ENCODE results near the gene MYLK2. TPM values are rescaled to one million over a fixed set of nuclear protein-coding genes. Genes with fewer than 3 reads are reported as not detected.

MYLK2 gene
- total RNA-seq, 1 donor from 2014 or later: 2.9 TPM

DNA sequence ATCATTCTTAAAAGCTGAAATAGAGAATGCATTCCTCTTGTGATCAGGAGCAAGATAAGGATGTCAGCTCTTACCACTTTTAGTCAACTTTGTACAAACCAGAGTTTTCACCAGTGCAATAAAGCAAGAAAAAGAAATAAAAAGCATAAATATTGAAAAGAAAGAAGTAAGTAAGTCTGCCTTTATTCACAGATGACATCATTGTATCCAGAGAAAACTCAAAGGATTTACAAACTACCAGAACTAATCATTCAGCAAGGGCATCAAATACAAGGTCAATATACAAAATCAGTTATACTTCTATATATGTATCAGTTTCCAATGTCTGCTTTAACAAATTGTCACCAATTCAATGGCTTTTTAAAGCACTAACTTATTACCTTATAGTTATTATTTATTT, 64.7 kb downstream of the MYLK2 start:
- Mint-ChIP-seq H3K4me1 (ENCODE audit: low read depth) (peaks cover 4% of the 10 kb centered on the region), H3K36me3 (ENCODE audit: low read depth) (peaks cover 2% of the 10 kb centered on the region), H3K27me3 (ENCODE audit: low read depth) (peaks cover 48% of the 10 kb centered on the region), H3K4me3 (ENCODE audit: unreplicated experiment) (no peak overlapping the region), H3K9me3 (ENCODE audit: low read depth) (no peaks in the 10 kb centered on the region), H3K27ac (ENCODE audit: unreplicated experiment) (no peak overlapping the region)
- TF ChIP-seq, protein P1, sequence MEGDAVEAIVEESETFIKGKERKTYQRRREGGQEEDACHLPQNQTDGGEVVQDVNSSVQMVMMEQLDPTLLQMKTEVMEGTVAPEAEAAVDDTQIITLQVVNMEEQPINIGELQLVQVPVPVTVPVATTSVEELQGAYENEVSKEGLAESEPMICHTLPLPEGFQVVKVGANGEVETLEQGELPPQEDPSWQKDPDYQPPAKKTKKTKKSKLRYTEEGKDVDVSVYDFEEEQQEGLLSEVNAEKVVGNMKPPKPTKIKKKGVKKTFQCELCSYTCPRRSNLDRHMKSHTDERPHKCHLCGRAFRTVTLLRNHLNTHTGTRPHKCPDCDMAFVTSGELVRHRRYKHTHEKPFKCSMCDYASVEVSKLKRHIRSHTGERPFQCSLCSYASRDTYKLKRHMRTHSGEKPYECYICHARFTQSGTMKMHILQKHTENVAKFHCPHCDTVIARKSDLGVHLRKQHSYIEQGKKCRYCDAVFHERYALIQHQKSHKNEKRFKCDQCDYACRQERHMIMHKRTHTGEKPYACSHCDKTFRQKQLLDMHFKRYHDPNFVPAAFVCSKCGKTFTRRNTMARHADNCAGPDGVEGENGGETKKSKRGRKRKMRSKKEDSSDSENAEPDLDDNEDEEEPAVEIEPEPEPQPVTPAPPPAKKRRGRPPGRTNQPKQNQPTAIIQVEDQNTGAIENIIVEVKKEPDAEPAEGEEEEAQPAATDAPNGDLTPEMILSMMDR (IDR thresholded peaks at IDR 0.05): no peak
- DNase-seq (ENCODE audit: low spot score): no peak

Other genes with a start within 250 kb of the MYLK2 start
- 7.7 to 73.7 TPM (median 9.0 TPM) in 3 replicates for gene ID1, start 214.1 kb upstream of the MYLK2 start, total RNA-seq
- gene COX4I2, start 181.4 kb upstream of the MYLK2 start, total RNA-seq: not detected in 3 replicates
- 55.9 to 96.1 TPM (median 90.7 TPM) in 3 replicates for gene BCL2L1, start 96.5 kb upstream of the MYLK2 start, total RNA-seq
- gene TPX2, start 80.1 kb upstream of the MYLK2 start, total RNA-seq: 20.2 to 51.0 TPM (median 49.6 TPM) in 3 replicates
- 54.1 to 192 TPM (median 185 TPM) in 3 replicates for gene FOXS1, start 26.2 kb downstream of the MYLK2 start, total RNA-seq
- gene DUSP15, start 51.2 kb downstream of the MYLK2 start, total RNA-seq: 3.6 to 11.6 TPM (median 11.5 TPM) in 3 replicates
- gene TTLL9, start 51.3 kb downstream of the MYLK2 start, total RNA-seq: 0.24 to 0.37 TPM (median 0.33 TPM) in 3 replicates
- gene PDRG1, start 132.7 kb downstream of the MYLK2 start, total RNA-seq: 8.9 to 19.0 TPM (median 15.2 TPM) in 3 replicates
- gene XKR7, start 148.8 kb downstream of the MYLK2 start, total RNA-seq: 0.02 TPM in 1 of 3 replicates, not detected in the others
- not detected in 3 replicates for gene CCM2L, start 191.1 kb downstream of the MYLK2 start, total RNA-seq
- gene HCK, start 232.9 kb downstream of the MYLK2 start, total RNA-seq: not detected in 3 replicates

Measured in chondrocyte (in vitro differentiated cells).